ENCODE measurements around the gene KRT74.

KRT74 gene

GRCh38 chr12:52532636-52533035 is 41.0 kb downstream of the KRT74 start:
- Histone ChIP-seq H3K9ac (ENCODE audit: low read depth, low read length) (no peak overlapping the region), H3K4me1 (ENCODE audit: insufficient read depth, low read length) (no peaks in the 10 kb centered on the region), H3K4me3 (ENCODE audit: low read length) (no peak overlapping the region), H3K9me3 (ENCODE audit: insufficient read depth, low read depth, low read length) (no peaks in the 10 kb centered on the region), H3K27ac (ENCODE audit: low read length) (no peak overlapping the region), H3K36me3 (ENCODE audit: insufficient read depth, low read depth, low read length) (no peaks in the 10 kb centered on the region), H3K27me3 (ENCODE audit: insufficient read depth, low read length) (no peaks in the 10 kb centered on the region)

DNA sequence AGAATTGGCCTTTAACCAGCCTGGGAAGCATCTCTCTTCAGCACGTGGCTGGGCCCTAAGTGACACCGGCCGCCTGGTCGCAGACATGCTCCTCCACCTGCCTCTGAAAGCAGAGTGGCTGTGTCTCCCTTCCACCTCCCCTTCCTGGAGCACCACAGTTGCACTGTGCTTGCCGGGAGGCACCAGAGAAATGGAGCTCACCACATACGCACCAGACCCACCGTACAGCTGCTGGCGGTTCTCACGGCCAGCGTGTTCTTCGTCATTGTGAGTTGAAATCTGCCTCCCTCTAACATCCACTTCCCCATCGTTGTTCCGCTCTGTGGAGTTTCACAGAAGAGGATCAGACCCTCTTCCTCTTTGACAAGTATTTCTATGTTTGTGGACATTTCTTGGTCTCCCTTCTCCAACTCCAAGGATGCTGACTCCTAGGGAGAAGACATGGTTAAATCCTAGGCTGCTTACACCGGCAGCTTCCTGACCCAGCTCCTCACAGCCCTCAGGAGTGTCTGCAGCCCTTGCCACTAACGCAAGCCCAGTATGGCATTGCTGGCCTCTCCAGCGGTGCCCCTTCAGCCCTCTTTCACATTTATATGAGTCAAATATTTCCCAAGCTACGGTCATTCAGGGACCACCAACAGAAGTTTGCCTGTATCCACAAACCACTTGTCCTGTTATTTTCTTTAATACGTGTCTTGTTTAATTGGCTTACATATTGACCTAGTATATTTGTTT is 41.9 kb downstream of the KRT74 start:
- H3K27ac ChIP-seq (ENCODE audit: low read length): no peak overlapping the region
- no peaks in the 10 kb centered on the region for H3K4me1 ChIP-seq (ENCODE audit: insufficient read depth, low read length)
- no peak overlapping the region for H3K9ac ChIP-seq (ENCODE audit: low read depth, low read length)

GRCh38 chr12:52530905-52531304 is 42.7 kb downstream of the KRT74 start:
- H3K27ac ChIP-seq (ENCODE audit: low read length): no peak overlapping the region

More for the DNA sequence above, 41.9 kb downstream of the KRT74 start:
- Histone ChIP-seq H3K4me3 (ENCODE audit: low read length) (no peak overlapping the region), H3K36me3 (ENCODE audit: insufficient read depth, low read depth, low read length) (no peaks in the 10 kb centered on the region), H3K9me3 (ENCODE audit: insufficient read depth, low read depth, low read length) (no peaks in the 10 kb centered on the region), H3K27me3 (ENCODE audit: insufficient read depth, low read length) (no peaks in the 10 kb centered on the region)

DNA sequence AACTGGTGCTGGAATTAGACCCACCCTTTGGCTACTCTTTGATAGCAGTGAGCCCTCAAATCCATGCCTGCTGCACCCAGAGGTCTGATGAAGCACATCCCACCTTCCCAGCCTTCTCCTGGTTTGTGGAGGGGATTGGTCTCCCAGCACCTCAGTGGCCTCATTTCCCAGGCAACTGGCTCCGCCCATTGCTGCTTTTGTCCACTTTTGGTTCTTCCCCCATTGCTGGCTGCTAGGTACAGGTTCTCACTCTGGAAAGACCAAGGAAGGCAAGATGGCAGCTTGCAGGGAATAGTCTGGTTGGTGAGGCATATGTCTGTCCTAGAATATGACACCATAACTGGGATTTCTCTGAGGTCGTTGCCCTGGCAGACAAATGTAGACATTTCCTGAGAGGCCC is 43.3 kb downstream of the KRT74 start:
- Histone ChIP-seq H3K9me3 (ENCODE audit: insufficient read depth, low read depth, low read length) (no peaks in the 10 kb centered on the region), H3K27ac (ENCODE audit: low read length) (no peak overlapping the region), H3K27me3 (ENCODE audit: insufficient read depth, low read length) (no peaks in the 10 kb centered on the region), H3K36me3 (ENCODE audit: insufficient read depth, low read depth, low read length) (no peaks in the 10 kb centered on the region), H3K4me3 (ENCODE audit: low read length) (no peak overlapping the region), H3K9ac (ENCODE audit: low read depth, low read length) (no peak overlapping the region), H3K4me1 (ENCODE audit: insufficient read depth, low read length) (no peaks in the 10 kb centered on the region)

More at GRCh38 chr12:52530905-52531304, 42.7 kb downstream of the KRT74 start:
- Histone ChIP-seq H3K9me3 (ENCODE audit: insufficient read depth, low read depth, low read length) (no peaks in the 10 kb centered on the region), H3K27me3 (ENCODE audit: insufficient read depth, low read length) (no peaks in the 10 kb centered on the region), H3K9ac (ENCODE audit: low read depth, low read length) (no peak overlapping the region), H3K36me3 (ENCODE audit: insufficient read depth, low read depth, low read length) (no peaks in the 10 kb centered on the region), H3K4me1 (ENCODE audit: insufficient read depth, low read length) (no peaks in the 10 kb centered on the region), H3K4me3 (ENCODE audit: low read length) (no peak overlapping the region)

DNA sequence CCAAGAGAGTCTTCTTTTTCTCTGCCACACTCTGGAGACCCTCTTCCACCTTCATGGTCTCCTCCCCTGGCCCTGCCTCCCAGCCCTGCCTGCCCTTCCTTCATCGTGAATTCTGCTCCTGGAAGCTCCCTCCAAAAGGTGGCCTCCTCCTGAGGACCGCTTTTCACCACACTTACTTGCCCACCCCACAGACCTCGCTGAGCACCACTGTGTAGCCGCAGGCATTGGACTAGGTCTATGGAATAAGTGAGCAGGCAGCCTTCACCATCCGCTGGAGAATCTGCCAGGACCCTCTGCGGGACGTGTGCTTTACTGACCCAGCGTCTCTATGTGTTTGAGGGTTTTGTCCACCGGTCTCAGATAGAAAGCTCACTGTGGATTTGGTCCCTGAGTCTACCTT is 43.8 kb downstream of the KRT74 start:
- Histone ChIP-seq H3K9ac (ENCODE audit: low read depth, low read length) (no peak overlapping the region), H3K4me1 (ENCODE audit: insufficient read depth, low read length) (no peaks in the 10 kb centered on the region), H3K9me3 (ENCODE audit: insufficient read depth, low read depth, low read length) (no peaks in the 10 kb centered on the region), H3K27ac (ENCODE audit: low read length) (no peak overlapping the region), H3K27me3 (ENCODE audit: insufficient read depth, low read length) (no peaks in the 10 kb centered on the region; the same call in 1 of the 2 replicates), H3K36me3 (ENCODE audit: insufficient read depth, low read depth, low read length) (no peaks in the 10 kb centered on the region), H3K4me3 (ENCODE audit: low read length) (no peak overlapping the region)

DNA sequence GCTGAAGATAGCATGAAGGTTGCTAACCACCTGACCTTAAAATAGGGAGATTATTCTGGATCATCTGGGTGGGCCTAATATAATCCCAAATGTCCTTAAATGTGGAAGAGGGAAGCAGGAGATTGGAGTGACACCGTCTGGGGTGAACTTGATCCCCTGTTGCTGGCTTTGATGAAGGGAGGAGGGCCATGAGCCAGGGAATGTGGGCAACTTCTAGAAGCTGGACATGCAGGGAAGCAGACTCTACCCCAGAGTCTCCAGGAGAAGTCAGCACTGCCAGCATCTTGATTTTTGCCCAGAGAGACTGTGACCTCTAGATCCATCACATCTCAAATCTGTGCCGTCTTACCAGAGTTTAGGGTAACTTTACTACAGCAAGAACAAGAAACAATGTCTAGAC is 44.2 kb downstream of the KRT74 start:
- Histone ChIP-seq H3K9ac (ENCODE audit: low read depth, low read length) (no peak overlapping the region), H3K4me1 (ENCODE audit: insufficient read depth, low read length) (no peaks in the 10 kb centered on the region), H3K27ac (ENCODE audit: low read length) (no peak overlapping the region), H3K4me3 (ENCODE audit: low read length) (no peak overlapping the region), H3K36me3 (ENCODE audit: insufficient read depth, low read depth, low read length) (no peaks in the 10 kb centered on the region), H3K9me3 (ENCODE audit: insufficient read depth, low read depth, low read length) (no peaks in the 10 kb centered on the region), H3K27me3 (ENCODE audit: insufficient read depth, low read length) (no peaks in the 10 kb centered on the region; the same call in 1 of the 2 replicates)

GRCh38 chr12:52528641-52529143 is 45.0 kb downstream of the KRT74 start:
- Histone ChIP-seq H3K27ac (ENCODE audit: low read length) (no peak overlapping the region), H3K36me3 (ENCODE audit: insufficient read depth, low read depth, low read length) (no peaks in the 10 kb centered on the region), H3K27me3 (ENCODE audit: insufficient read depth, low read length) (no peaks in the 10 kb centered on the region; the same call in 1 of the 2 replicates), H3K9ac (ENCODE audit: low read depth, low read length) (no peak overlapping the region), H3K4me3 (ENCODE audit: low read length) (no peak overlapping the region), H3K4me1 (ENCODE audit: insufficient read depth, low read length) (no peaks in the 10 kb centered on the region), H3K9me3 (ENCODE audit: insufficient read depth, low read depth, low read length) (no peaks in the 10 kb centered on the region)

GRCh38 chr12:52527121-52527800 is 46.4 kb downstream of the KRT74 start:
- H3K27ac ChIP-seq (ENCODE audit: low read length): no peak overlapping the region
- H3K36me3 ChIP-seq (ENCODE audit: insufficient read depth, low read depth, low read length): no peaks in the 10 kb centered on the region
- H3K9me3 ChIP-seq (ENCODE audit: insufficient read depth, low read depth, low read length): no peaks in the 10 kb centered on the region
- no peak overlapping the region for H3K4me3 ChIP-seq (ENCODE audit: low read length)
- H3K27me3 ChIP-seq (ENCODE audit: insufficient read depth, low read length): no peaks in the 10 kb centered on the region; the same call in 1 of the 2 replicates
- H3K4me1 ChIP-seq (ENCODE audit: insufficient read depth, low read length): no peaks in the 10 kb centered on the region
- H3K9ac ChIP-seq (ENCODE audit: low read depth, low read length): no peak overlapping the region

- Histone ChIP-seq H3K9me3 (ENCODE audit: insufficient read depth, low read depth, low read length) (no peaks in the 10 kb centered on the region), H3K9ac (ENCODE audit: low read depth, low read length) (no peak overlapping the region), H3K27me3 (ENCODE audit: insufficient read depth, low read length) (no peaks in the 10 kb centered on the region; the same call in 1 of the 2 replicates), H3K4me3 (ENCODE audit: low read length) (no peak overlapping the region), H3K27ac (ENCODE audit: low read length) (no peak overlapping the region), H3K4me1 (ENCODE audit: insufficient read depth, low read length) (no peaks in the 10 kb centered on the region), H3K36me3 (ENCODE audit: insufficient read depth, low read depth, low read length) (no peaks in the 10 kb centered on the region)
These were observed 47.1 kb downstream of the KRT74 start for GRCh38 chr12:52526511-52526951.

- Histone ChIP-seq H3K27me3 (ENCODE audit: insufficient read depth, low read length) (no peaks in the 10 kb centered on the region; the same call in 1 of the 2 replicates), H3K4me1 (ENCODE audit: insufficient read depth, low read length) (no peaks in the 10 kb centered on the region), H3K36me3 (ENCODE audit: insufficient read depth, low read depth, low read length) (no peaks in the 10 kb centered on the region), H3K4me3 (ENCODE audit: low read length) (no peak overlapping the region), H3K9me3 (ENCODE audit: insufficient read depth, low read depth, low read length) (no peaks in the 10 kb centered on the region), H3K27ac (ENCODE audit: low read length) (no peak overlapping the region), H3K9ac (ENCODE audit: low read depth, low read length) (no peak overlapping the region)
These were observed 47.8 kb downstream of the KRT74 start for GRCh38 chr12:52525661-52526499.

DNA sequence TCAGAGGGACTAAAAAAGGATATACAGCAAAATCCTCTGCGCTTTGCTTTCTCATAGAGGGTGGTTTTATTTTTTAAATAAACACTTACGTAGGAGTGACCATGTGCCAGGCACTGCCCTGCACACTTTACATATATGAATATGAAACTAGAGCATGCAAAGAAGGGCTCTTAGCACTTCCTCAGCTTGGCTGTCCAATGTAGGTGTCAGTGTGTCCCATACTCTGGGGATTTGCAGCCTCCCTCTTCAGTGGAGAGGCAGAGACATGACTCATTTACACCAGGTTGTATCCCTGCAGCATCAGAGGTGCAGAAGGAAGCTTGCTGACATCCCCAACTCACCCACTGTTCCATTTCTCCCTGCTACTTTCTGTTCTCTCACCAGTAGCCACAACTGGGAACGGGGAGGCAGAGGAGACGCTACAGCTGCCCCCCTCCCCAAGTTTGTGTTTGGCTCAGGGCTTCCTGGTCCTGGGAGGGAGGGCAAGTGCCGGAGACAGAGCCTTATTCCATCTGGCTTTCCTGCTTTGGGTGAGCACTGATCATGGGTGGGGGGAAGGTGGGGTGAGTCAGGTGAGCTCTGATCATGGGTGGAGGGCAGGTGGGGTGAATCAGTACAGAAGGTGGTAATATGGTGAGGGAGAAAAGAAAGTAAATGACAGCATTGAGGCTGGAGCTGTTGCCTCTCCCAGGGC is 48.6 kb downstream of the KRT74 start:
- no peak overlapping the region for H3K4me3 ChIP-seq (ENCODE audit: low read length)
- H3K27me3 ChIP-seq (ENCODE audit: insufficient read depth, low read length): no peaks in the 10 kb centered on the region; the same call in 1 of the 2 replicates
- no peaks in the 10 kb centered on the region for H3K36me3 ChIP-seq (ENCODE audit: insufficient read depth, low read depth, low read length)
- H3K4me1 ChIP-seq (ENCODE audit: insufficient read depth, low read length): no peaks in the 10 kb centered on the region
- H3K9me3 ChIP-seq (ENCODE audit: insufficient read depth, low read depth, low read length): no peaks in the 10 kb centered on the region
- H3K27ac ChIP-seq (ENCODE audit: low read length): no peak overlapping the region
- no peak overlapping the region for H3K9ac ChIP-seq (ENCODE audit: low read depth, low read length)
